Activated naive CD4-positive, alpha-beta T cell treated with anti-CD3 and anti-CD28 coated beads, Interleukin-2, amount 50 U/mL, for 16 hours (primary cell): ENCODE data around the gene SLC35E1.
"Not testable (repeated sequence)": the region's sequence is repeated elsewhere in the genome, so short reads cannot be mapped to it uniquely, and the experiment has no call there.

Source experiments
- DNase-seq: peaks from one replicate; pipeline ENCODE4 v3.0.0-alpha.2; 2020

SLC35E1 gene

DNA sequence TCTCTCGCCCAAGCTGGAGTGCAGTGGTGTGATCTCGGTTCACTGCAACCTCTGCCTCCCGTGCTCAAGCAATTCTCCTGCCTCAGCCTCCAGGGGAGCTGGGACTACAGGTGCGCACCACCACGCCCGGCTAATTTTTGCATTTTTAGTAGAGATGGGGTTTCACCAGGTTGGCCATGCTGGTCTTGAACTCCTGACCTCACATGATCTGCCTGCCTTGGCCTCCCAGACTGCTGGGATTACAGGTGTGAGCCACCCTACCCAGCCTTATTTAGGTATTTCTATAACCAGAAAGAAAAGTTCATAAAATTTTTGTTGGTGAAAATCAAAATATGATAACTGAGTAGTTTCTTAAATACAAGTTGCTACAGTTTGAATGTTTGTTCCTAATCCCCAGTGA lies 28.5 kb downstream of the SLC35E1 start:
- not testable (repeated sequence) for DNase-seq

DNA sequence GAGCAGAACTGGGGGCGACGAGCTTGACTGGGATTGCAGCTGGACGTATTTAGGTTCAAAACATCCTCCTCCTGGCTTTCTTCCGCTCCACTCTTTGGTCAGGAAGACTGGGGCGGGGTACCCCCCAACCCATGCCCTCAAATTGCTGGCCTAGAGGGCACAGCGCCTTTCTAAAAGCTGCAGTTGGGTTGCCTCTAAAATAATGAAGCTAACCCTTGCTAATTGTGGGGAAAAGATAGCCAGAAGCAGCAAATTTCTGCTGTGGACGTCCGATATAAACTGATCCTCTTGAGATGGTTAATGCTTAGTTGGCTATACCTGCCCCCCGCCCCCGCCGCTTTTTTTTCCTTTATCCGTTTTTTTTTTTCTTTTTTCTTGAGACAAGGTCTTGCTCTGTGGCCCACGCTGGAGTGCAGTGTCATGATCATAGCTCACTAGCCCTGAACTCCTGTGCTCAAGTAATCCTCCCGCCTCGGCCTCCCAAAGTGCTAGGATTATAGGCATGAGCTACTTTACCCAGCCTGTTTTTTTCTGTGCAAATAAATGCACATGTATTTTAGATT lies 29.2 kb downstream of the SLC35E1 start:
- no peak for DNase-seq

DNA sequence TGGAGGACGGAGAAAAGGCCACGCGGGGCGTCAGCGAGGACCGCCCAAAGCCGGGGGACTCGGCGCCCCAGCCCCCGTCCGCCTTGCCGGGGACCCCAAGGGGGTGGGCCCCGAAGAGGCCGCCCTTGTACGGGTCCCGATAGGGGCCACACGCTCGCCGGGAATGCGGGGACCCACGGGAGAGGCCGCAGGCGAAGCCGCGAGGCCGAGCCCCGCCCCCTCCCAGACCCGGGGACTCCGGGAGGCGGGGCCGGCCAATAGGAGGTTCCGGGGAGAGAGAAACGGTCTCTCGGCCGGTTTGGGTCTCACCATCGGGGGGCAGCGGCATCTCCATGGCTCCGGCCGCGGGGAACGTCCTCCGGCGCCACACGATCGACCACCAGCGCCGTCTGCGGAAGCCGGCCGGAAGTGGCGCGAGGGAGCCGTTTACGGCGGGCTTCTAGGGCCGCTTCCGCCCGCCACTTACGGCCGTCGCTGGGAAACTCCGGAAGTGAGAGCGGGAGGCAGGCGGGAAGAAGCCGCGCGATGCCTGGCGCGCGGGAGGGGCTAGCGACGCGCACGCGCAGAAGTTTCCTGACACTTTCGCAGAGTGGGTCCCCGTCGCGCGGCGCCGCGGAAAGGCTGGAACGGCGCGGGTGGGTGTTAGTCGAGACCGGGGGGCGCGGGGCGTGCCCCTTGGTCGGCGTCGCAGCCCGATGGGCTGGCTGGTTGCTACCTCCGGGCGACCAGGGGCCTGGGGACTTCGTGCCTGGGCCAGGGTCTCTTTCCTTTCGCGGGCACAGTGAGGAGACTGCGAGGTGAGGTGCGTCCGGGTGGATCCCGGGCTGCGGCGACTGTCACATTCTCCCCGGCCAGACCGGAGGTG lies 29.9 kb downstream of the SLC35E1 start, which contains the start of gene CHERP:
Gene CHERP (minus strand): TSS at position 393 of the 865 bp plus-strand sequence. CDS start 59 bp downstream, at position 334.
- DNase-seq, result peak; percentile 96

DNA sequence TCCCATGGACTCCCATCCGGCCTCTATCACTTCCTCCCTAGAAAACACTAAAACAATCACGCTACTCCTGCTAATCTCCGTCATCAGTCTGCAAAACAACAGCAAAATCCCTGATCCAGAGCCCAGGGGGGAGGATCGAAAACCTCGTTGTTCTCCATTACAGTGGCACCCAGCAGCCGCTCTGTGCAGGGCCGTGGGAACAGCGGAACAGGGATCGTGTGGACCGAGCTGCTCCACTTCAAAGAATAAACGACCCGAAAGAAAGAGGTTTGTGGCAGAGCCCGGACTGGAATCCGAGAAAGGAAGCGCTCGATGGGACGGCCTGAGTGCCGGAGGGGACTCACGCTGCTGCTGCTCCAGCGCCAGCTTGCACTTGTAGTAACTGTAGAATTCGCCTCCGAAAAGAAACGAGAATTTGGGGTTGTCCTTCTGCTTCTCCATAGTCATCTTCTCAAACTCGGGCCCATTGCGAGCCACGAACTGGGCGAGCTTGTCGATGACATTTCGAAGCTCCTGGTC lies 30.6 kb downstream of the SLC35E1 start:
- no peak for DNase-seq

DNA sequence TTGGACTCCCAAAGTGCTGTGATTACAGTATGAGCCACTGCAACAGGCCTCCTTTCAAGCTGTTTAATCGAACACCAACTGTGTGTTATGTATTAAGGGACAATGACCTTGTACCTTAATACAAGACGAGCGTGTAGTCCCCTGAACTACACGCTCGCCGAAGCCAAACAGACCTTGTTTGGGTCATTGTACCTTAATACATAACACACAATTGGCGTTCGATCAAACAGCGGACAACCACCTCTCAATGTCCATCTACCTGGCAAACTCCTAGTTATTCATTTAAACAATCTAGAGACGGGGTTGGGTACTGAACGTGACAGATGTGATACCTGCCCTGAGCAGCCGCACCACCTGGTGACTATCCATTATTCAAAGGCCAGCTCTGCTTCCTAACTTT lies 31.3 kb downstream of the SLC35E1 start:
- no peak for DNase-seq

DNA sequence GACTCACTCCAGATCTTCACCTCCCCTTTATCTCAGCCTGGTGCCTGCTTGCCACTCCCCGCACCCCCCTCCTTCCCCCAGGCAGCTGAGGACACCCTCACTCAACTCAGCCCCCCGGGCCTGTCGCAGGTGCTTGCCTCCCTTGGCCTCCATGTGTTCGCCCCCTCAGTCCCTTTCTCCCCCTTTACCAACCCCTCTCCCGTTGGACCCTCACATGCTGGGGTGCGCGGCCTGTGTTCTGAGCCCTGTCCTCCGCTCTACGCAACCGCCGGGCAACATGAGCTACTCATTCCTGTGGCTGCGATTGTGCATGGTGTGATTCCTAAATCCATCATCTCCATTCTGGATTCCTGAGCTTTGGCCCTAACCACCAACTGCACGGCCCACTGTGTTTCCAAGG lies 35.1 kb downstream of the SLC35E1 start:
- DNase-seq, result no peak

DNA sequence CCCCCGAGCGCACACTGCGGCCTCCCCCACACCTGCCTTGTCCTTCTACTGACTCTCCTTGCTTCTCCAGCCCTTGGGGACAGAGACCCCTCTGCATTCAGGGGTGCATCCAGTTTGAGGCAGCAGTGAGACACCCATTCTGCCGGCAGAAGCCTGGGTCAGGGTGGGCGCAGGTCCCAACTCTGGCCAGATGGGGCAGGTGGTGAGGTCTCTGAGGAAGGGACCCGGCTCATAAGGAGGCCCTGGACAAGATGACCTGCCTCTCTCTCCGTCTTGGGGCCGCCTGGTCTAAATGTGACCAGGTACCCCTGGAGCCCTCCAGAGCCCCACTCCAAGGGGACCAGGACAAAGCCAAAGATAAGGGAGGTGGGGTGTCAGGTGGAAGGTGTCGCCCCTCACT lies 36.1 kb downstream of the SLC35E1 start:
- DNase-seq, result no peak

DNA sequence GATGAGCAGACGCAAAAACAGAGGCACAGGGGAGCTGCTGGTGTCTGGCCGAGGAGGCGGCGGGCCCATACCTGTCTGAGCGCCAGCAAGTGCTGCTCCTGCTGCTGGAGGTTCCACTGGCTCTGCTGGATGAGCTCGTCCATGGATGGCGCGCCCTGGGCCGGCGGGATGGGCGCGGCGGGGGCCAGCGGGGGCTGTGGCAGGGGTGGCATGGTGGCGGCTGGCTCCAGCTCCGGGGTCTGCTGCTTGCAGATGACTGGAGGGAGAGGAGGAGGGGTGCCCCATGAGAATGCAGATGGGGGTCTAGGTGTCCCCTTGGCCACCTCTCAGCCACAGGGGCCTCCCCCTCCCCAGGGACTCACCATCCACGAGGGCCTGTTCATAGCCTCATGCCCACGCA lies 36.8 kb downstream of the SLC35E1 start:
- DNase-seq, result no peak

DNA sequence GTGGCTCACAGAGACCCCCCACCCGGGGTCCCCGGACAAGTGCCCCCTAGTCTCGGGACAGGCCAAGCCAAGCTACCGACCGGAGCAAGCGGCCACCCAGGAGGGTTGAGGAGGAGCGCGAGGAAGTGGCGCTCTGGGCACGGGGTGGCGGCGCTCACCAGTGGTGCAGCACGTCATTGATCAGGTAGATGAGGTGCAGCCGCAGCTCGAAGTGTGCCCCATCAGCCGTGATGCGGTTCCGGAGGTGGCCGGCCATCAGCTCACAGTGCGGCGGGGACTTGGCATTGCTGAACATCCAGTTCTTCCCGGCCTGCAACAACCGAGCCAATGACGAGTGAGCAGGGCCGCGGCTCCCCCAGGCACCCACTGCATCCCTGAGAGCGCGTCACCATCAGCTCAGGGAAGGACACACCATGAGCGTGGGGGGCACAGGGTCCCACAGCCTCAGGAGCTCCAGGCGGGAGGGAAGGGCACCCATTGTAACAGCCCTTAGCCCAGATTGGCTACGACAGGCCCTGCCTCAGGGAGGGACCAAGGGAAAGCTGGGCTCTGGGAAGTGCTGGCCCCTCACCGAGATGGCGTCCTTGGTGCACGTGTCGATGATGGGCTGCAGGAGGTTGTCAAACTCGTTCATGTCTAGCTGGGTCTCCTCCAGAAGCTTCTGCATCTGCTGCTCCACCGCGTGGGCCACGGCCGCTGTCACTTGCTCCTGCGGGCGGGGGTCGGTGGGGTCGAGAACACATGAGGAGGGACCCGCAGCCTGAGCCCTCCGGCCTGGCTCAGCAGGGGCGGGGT lies 39.6 kb downstream of the SLC35E1 start:
- DNase-seq, result no peak

DNA sequence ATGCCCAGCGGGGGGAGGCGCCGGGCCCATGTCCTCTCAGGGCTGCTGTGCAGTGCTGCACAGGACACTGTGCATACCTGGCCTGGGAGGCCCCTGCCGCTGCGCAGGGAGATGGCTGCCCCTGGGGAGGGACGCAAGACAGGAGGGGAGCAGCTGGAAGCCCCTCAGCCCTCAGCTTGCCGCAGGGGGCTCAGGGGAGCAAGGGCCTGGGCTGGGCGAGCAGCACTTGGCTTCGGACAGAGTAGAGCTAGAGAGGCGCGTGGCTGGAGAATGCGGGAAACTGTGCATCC lies 40.9 kb downstream of the SLC35E1 start:
- no peak for DNase-seq

DNA sequence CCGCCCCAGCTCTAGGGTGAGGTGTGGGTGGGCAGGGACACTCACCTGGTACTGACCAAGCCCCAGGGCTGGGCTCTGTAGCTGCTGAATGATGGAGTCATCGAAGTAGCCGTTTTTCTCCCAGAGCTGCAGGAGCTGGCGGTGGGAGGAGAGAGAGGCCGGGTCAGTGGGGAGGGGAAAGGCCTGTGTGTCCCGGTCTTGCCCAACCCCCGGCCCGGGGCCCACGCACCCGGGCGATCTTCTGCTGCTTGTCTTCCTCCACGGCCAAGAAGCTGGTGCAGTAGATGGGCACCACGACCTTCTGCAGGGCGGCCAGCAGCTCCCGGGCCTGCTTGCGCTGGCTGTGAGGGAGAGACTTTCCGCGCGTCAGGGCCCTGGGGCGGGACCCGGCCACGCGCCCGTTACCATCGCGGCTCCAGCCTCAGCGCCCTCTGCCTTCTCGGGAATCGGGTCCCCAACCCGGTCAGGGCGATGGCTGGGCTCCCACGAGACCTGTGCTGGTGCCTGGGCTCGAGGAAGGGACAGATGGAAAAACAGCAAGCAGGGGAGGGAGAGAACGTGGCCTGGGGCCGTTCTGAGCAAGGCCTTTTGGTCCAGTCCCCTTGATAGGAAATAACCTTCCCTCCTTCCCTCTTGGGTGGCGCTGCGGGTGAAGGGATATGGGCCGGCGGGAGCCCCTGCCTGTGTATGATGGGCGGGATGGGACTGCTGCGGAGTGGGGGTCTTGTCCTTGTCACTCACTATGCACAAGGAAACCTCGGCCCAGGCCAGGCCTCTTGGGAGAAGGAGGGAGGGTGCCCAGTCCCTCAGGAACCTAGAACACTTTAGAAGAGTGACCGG lies 41.5 kb downstream of the SLC35E1 start:
- DNase-seq, result no peak

DNA sequence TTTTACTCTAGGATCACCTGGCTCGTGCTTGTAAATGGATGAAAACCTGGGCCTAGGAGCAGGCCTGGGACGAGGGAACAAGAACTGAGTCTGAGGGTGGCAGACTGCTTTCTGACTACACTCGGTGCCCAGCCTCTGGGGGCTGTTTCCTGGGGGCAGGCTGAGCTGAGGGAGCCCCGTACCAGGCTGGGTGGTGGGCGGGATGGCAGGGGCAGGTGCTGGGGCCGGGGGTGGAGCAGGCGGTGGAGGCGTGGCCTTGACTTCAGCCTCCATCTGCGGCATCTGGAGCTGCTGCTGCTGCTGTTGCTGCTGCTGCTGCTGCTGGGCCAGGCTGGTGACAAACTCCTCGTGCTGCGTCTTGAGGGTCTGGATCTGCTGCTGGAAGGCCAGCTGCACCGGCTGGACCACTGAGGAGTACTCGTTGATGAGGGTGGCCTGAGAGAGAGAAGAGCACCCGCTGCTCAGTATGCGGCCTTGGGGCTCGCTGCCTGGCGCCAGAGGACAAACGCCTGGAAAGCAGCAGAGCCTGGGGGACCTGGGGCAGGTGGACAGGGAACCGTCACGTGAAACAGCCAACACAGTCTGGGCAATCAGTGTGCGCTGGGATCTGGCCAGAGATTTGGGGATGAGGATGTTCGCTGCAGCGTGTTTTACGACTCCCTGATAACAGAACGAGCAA lies 42.6 kb downstream of the SLC35E1 start:
- DNase-seq, result no peak

DNA sequence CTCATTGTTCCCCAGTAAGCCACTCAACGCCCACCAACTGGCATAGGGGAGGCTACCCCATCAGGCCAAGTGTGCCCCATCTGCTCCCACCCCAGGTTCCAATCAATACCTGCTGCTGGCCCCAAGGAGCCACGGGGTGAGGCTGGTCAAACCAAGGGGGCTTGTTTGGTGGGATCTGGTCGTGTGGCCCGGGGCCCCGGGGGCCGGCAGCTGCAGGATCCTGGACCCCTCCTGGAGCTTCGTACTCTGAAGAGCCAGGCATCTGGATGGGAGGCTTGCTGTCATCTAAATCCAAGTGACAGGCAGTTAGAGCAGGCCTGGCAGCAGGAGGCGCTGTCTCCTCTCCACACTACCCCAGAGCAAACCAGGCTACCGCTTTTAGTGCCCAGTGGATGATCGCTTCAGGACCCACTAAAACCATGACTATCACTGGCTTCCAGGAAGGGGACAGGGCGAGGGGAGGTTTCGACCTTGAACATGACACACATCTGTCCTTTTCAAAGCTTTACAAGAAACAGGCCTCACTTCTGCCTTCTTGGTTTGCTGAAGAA lies 44.2 kb downstream of the SLC35E1 start:
- DNase-seq, result peak; percentile 43

DNA sequence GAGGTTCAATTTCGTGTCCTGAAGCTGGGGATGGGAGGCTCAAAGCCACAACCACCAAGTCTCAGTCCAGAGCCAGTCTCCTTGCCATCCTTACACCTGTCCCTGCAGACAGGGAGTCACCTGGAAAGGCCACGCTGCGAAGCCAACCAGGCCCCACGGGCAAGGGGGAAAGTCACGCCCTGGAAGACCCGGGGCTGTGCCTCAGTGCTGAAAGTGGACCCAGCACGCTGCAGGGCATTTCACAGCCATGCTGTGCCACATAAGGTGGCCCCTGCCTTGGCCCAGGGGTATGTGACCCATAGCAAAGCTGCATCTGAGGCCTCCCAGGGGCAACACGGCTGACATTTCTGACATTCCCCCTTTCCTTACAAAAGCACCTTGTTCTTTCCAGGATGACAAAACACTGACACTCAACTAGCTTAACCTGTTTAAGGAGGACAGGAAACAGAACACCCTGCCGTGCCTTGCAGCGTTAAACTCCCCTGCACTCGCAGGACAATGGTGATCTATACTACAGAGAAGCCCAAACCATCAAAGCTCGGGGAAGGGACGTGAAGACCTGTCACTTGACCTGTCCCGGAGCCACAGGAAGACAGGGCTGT lies 44.8 kb downstream of the SLC35E1 start:
- DNase-seq, result no peak

DNA sequence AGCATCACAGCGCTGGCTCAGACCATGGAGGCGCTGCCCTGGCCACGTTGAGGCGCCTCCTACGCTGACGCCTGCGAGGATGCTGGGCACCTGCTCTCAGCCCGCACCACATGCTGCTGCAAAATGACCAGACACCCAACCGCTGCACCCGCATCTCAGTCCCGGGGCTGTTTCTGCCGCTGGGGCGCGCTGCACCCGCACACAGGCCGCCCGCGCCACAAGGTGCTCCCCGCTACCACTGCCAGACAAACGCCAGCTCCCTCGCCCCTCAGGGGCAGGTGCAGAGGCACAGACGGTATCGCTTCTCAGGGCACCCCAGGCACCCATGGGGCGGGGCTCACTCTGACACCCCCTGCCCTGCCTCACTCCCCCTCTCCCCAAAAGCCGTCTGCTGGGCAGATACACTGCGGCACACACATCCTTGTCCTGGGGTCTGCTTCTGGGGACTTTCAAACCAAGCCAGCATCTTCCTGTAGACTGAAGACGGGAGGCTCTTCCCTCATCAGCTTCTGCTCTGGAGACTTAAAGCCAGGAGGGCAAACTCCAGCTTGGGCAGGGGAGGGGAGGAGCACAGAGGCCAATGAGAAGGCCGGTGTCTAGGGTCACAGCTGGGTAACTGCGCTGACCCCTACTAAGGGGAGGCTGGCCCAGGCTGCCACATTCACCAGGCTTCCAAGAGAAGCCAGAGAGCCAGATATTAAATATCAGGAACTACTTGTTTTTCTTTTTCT lies 46.3 kb downstream of the SLC35E1 start:
- no peak for DNase-seq

DNA sequence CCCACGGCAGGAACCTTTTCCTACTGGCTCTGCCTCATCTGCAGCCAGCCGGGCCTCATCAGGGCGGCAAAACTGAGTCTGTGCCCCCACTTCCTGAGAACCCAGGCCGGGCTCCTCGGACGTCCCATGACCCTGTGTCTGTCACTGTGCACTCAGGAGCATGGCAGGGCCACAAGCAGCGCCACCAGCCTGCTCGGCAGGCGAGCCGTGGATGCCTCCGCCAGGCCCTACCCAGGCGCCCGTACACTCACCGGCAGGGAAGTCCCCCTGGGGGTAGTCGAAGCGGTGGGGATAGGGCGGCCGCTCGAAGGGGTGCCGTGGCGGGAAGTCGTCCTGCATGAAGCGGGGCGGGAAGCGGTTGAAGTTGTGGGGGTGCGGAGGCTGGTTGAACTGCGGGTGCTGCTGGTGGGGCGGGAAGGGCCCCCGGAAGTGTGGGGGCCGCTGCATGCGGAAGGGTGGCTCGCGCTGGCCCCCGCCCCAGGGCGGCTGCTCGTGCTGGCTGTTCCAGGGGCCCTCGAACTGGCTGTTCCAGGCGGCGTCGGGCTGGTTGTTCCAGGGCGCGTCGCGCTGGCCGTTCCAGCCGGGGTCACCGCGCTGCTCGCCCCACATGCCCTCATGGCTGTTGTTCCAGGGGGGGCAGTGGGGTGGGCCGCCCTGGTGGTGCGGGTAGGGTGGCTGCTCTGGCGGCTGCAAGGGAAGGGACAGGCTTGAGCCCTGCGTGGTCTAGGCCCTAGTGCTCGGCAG lies 47.1 kb downstream of the SLC35E1 start:
- no peak for DNase-seq

DNA sequence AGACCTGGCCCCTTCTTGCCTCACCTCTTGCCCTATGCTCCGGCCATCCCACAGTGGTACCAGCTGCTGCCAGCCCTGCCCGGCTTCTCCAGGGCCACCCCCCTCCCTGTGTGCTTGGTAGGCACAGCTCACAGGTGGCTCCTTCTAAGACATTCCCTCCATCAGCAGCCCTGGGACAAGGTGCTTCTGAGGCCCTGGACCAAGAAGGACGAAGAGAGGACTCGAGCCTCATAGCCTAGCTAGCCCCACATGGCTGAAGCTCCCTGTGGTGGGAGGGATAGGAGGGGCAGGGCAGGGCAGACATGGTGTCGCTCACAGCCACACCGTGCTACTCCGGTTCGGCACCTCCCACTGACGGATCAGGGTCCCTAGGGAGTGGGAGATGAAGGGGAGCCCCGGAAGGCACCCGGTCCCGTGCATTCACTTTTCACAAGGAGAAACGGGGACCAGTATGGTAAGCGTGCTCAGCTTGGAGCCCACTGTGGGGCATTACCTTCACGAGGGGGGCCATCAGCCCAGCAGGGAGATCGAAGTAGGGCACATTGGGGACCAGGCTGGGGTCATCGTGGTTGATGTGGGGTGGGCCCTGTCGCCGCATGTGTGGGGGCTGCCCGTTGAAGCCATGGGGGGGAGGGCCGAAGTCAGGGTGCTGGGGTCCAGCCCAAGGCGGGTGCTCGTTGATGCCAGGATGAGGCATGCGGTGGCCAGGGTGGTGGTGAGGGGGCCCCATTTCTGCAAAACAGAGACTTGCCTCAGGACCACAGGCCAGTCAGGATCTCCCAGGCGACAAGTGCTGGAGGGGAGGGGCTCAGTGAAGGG lies 49.4 kb downstream of the SLC35E1 start:
- no peak for DNase-seq

DNA sequence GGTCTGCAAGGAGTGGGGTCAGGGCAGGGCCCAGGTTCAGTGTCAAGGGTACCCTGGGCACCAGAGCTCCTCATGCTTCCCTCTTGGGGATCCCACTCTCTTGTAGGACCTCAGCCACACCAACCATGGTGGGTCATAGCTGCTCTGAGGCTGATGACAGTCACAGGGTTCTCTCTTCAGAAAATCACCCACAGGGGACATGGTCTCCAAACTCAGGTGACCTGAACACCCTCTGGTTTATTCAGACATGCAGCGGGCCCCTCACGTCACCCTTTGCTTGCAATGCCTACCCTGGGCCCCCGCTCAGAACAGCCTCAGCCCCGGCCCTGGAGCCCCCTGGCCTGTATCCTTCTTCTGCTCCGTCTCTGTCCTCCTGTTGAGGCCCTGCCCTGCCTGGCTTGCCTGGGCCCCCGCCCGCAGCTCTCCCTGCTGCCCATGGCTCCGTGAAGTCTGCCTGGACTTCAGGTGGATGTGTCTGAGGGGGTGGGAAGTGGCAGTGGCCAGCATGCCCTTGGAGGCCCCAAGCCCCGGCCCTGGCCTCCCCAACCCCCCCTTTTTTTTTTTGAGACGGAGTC lies 50.4 kb downstream of the SLC35E1 start:
- no peak for DNase-seq
